ENCODE data around the gene TFF3.

TFF3 gene

GRCh38 chr21:42315296-42315891 is at the start of gene TFF3:
TFF3 (minus strand) TSS chr21:42315409; CDS start chr21:42315374, 35 bp downstream.
- no peaks in the 10 kb centered on the region for H3K36me3 ChIP-seq (ENCODE audit: control insufficient read depth, insufficient read depth, low read length)
- no peaks in the 10 kb centered on the region for H3K27me3 ChIP-seq (ENCODE audit: control insufficient read depth, insufficient read depth, low read length)
- peaks cover 17% of the 10 kb centered on the region for H3K4me1 ChIP-seq (ENCODE audit: control insufficient read depth, insufficient read depth, low read length)
- H3K4me3 ChIP-seq (ENCODE audit: low read depth, low read length): no peak within 1 kb of the TSS
- H3K9ac ChIP-seq (ENCODE audit: low read depth, low read length): no peak within 1 kb of the TSS
- no peaks in the 10 kb centered on the region for H3K9me3 ChIP-seq (ENCODE audit: control insufficient read depth, insufficient read depth, low read length)

GRCh38 chr21:42364304-42364865 is 49.2 kb upstream of the TFF3 start:
- H3K9ac ChIP-seq (ENCODE audit: low read depth, low read length): no peak overlapping the region
- no peak overlapping the region for H3K4me3 ChIP-seq (ENCODE audit: low read depth, low read length)
- H3K4me1 ChIP-seq (ENCODE audit: control insufficient read depth, insufficient read depth, low read length): no peaks in the 10 kb centered on the region
- H3K36me3 ChIP-seq (ENCODE audit: control insufficient read depth, insufficient read depth, low read length): no peaks in the 10 kb centered on the region
- H3K27me3 ChIP-seq (ENCODE audit: control insufficient read depth, insufficient read depth, low read length): no peaks in the 10 kb centered on the region
- peaks cover 3% of the 10 kb centered on the region for H3K9me3 ChIP-seq (ENCODE audit: control insufficient read depth, insufficient read depth, low read length)

- Histone ChIP-seq H3K9ac (ENCODE audit: low read depth, low read length) (no peak overlapping the region), H3K27me3 (ENCODE audit: control insufficient read depth, insufficient read depth, low read length) (no peaks in the 10 kb centered on the region), H3K9me3 (ENCODE audit: control insufficient read depth, insufficient read depth, low read length) (peaks cover 3% of the 10 kb centered on the region), H3K4me1 (ENCODE audit: control insufficient read depth, insufficient read depth, low read length) (no peaks in the 10 kb centered on the region), H3K4me3 (ENCODE audit: low read depth, low read length) (no peak overlapping the region), H3K36me3 (ENCODE audit: control insufficient read depth, insufficient read depth, low read length) (no peaks in the 10 kb centered on the region)
These were observed 48.1 kb upstream of the TFF3 start for GRCh38 chr21:42363312-42363711.

GRCh38 chr21:42362700-42363099 is 47.5 kb upstream of the TFF3 start:
- no peaks in the 10 kb centered on the region for H3K27me3 ChIP-seq (ENCODE audit: control insufficient read depth, insufficient read depth, low read length)
- no peak overlapping the region for H3K9ac ChIP-seq (ENCODE audit: low read depth, low read length)
- no peaks in the 10 kb centered on the region for H3K36me3 ChIP-seq (ENCODE audit: control insufficient read depth, insufficient read depth, low read length)
- H3K4me3 ChIP-seq (ENCODE audit: low read depth, low read length): no peak overlapping the region
- H3K9me3 ChIP-seq (ENCODE audit: control insufficient read depth, insufficient read depth, low read length): peaks cover 3% of the 10 kb centered on the region
- H3K4me1 ChIP-seq (ENCODE audit: control insufficient read depth, insufficient read depth, low read length): no peaks in the 10 kb centered on the region

- no peaks in the 10 kb centered on the region for H3K4me1 ChIP-seq (ENCODE audit: control insufficient read depth, insufficient read depth, low read length)
- no peaks in the 10 kb centered on the region for H3K36me3 ChIP-seq (ENCODE audit: control insufficient read depth, insufficient read depth, low read length)
- H3K9ac ChIP-seq (ENCODE audit: low read depth, low read length): no peak overlapping the region
- H3K9me3 ChIP-seq (ENCODE audit: control insufficient read depth, insufficient read depth, low read length): peaks cover 3% of the 10 kb centered on the region
- H3K27me3 ChIP-seq (ENCODE audit: control insufficient read depth, insufficient read depth, low read length): no peaks in the 10 kb centered on the region
- H3K4me3 ChIP-seq (ENCODE audit: low read depth, low read length): no peak overlapping the region
These were observed 47.0 kb upstream of the TFF3 start for GRCh38 chr21:42362198-42362597.

- H3K4me1 ChIP-seq (ENCODE audit: control insufficient read depth, insufficient read depth, low read length): no peaks in the 10 kb centered on the region
- H3K36me3 ChIP-seq (ENCODE audit: control insufficient read depth, insufficient read depth, low read length): no peaks in the 10 kb centered on the region
- H3K9me3 ChIP-seq (ENCODE audit: control insufficient read depth, insufficient read depth, low read length): peaks cover 3% of the 10 kb centered on the region
- no peaks in the 10 kb centered on the region for H3K27me3 ChIP-seq (ENCODE audit: control insufficient read depth, insufficient read depth, low read length)
- no peak overlapping the region for H3K4me3 ChIP-seq (ENCODE audit: low read depth, low read length)
- no peak overlapping the region for H3K9ac ChIP-seq (ENCODE audit: low read depth, low read length)
These were observed 46.1 kb upstream of the TFF3 start for GRCh38 chr21:42361286-42361685.

- no peak overlapping the region for H3K9ac ChIP-seq (ENCODE audit: low read depth, low read length)
- no peaks in the 10 kb centered on the region for H3K4me1 ChIP-seq (ENCODE audit: control insufficient read depth, insufficient read depth, low read length)
- H3K27me3 ChIP-seq (ENCODE audit: control insufficient read depth, insufficient read depth, low read length): no peaks in the 10 kb centered on the region
- no peaks in the 10 kb centered on the region for H3K36me3 ChIP-seq (ENCODE audit: control insufficient read depth, insufficient read depth, low read length)
- H3K4me3 ChIP-seq (ENCODE audit: low read depth, low read length): no peak overlapping the region
- H3K9me3 ChIP-seq (ENCODE audit: control insufficient read depth, insufficient read depth, low read length): peaks cover 3% of the 10 kb centered on the region
These were observed 45.1 kb upstream of the TFF3 start for GRCh38 chr21:42360317-42360716.

GRCh38 chr21:42358937-42359336 is 43.7 kb upstream of the TFF3 start:
- H3K9ac ChIP-seq (ENCODE audit: low read depth, low read length): no peak overlapping the region
- H3K9me3 ChIP-seq (ENCODE audit: control insufficient read depth, insufficient read depth, low read length): peaks cover 3% of the 10 kb centered on the region
- no peak overlapping the region for H3K4me3 ChIP-seq (ENCODE audit: low read depth, low read length)
- H3K4me1 ChIP-seq (ENCODE audit: control insufficient read depth, insufficient read depth, low read length): no peaks in the 10 kb centered on the region
- H3K27me3 ChIP-seq (ENCODE audit: control insufficient read depth, insufficient read depth, low read length): no peaks in the 10 kb centered on the region
- H3K36me3 ChIP-seq (ENCODE audit: control insufficient read depth, insufficient read depth, low read length): no peaks in the 10 kb centered on the region

- Histone ChIP-seq H3K4me1 (ENCODE audit: control insufficient read depth, insufficient read depth, low read length) (no peaks in the 10 kb centered on the region), H3K27me3 (ENCODE audit: control insufficient read depth, insufficient read depth, low read length) (no peaks in the 10 kb centered on the region), H3K4me3 (ENCODE audit: low read depth, low read length) (no peak overlapping the region), H3K9ac (ENCODE audit: low read depth, low read length) (no peak overlapping the region), H3K36me3 (ENCODE audit: control insufficient read depth, insufficient read depth, low read length) (no peaks in the 10 kb centered on the region), H3K9me3 (ENCODE audit: control insufficient read depth, insufficient read depth, low read length) (peaks cover 3% of the 10 kb centered on the region)
These were observed 43.1 kb upstream of the TFF3 start for GRCh38 chr21:42358261-42358660.

- Histone ChIP-seq H3K9me3 (ENCODE audit: control insufficient read depth, insufficient read depth, low read length) (peaks cover 3% of the 10 kb centered on the region), H3K36me3 (ENCODE audit: control insufficient read depth, insufficient read depth, low read length) (no peaks in the 10 kb centered on the region), H3K27me3 (ENCODE audit: control insufficient read depth, insufficient read depth, low read length) (no peaks in the 10 kb centered on the region), H3K9ac (ENCODE audit: low read depth, low read length) (no peak overlapping the region), H3K4me3 (ENCODE audit: low read depth, low read length) (no peak overlapping the region), H3K4me1 (ENCODE audit: control insufficient read depth, insufficient read depth, low read length) (no peaks in the 10 kb centered on the region)
These were observed 42.1 kb upstream of the TFF3 start for GRCh38 chr21:42357307-42357706.

- Histone ChIP-seq H3K4me3 (ENCODE audit: low read depth, low read length) (no peak overlapping the region), H3K27me3 (ENCODE audit: control insufficient read depth, insufficient read depth, low read length) (no peaks in the 10 kb centered on the region), H3K36me3 (ENCODE audit: control insufficient read depth, insufficient read depth, low read length) (no peaks in the 10 kb centered on the region), H3K9me3 (ENCODE audit: control insufficient read depth, insufficient read depth, low read length) (peaks cover 3% of the 10 kb centered on the region), H3K4me1 (ENCODE audit: control insufficient read depth, insufficient read depth, low read length) (no peaks in the 10 kb centered on the region), H3K9ac (ENCODE audit: low read depth, low read length) (no peak overlapping the region)
These were observed 41.4 kb upstream of the TFF3 start for GRCh38 chr21:42356650-42357049.

GRCh38 chr21:42356046-42356445 is 40.8 kb upstream of the TFF3 start:
- no peak overlapping the region for H3K4me3 ChIP-seq (ENCODE audit: low read depth, low read length)
- no peak overlapping the region for H3K9ac ChIP-seq (ENCODE audit: low read depth, low read length)
- H3K27me3 ChIP-seq (ENCODE audit: control insufficient read depth, insufficient read depth, low read length): no peaks in the 10 kb centered on the region
- no peaks in the 10 kb centered on the region for H3K36me3 ChIP-seq (ENCODE audit: control insufficient read depth, insufficient read depth, low read length)
- no peaks in the 10 kb centered on the region for H3K4me1 ChIP-seq (ENCODE audit: control insufficient read depth, insufficient read depth, low read length)
- peaks cover 3% of the 10 kb centered on the region for H3K9me3 ChIP-seq (ENCODE audit: control insufficient read depth, insufficient read depth, low read length)
